HepG2 (cell line): Measurements from ENCODE around the gene SH3GL1. TPM values are rescaled to one million over a fixed set of nuclear protein-coding genes. Genes with fewer than 3 reads are reported as not detected.

Source experiments
- ATAC-seq: fragments of 200-7000 bp; cut with Tn5 transposase; 3 replicates; pipeline ENCODE4 v1.9.1; 2020; ENCODE audit warnings: mild to moderate bottlenecking, moderate library complexity
- BruUV-seq: library from RNA; stranded (reverse); fragments of 400-500 nt; replicated peaks from 2 replicates; lab custom pipeline; 2021; lab: Mats Ljungman, UMichigan
- CTCF ChIA-PET: fragments of 300-600 bp; formaldehyde crosslinking; extraction: SDS; loops from one replicate; lab custom pipeline; 2021; ENCODE audit warnings: low total read pairs, inconsistent platforms, low intra/inter-chr PET ratio; lab: Yijun Ruan, JAX
- POLR2A ChIA-PET: fragments of 350-600 bp; sonication (Branson Sonifier 250); formaldehyde crosslinking; loops from one replicate; lab custom pipeline; 2020; ENCODE audit warnings: antibody characterized with exemption, inconsistent platforms; lab: Yijun Ruan, JAX
- DNase-seq: peaks from one replicate; pipeline ENCODE4 v3.0.0-alpha.2; 2015; ENCODE audit warnings: low spot score
- FAIRE-seq: peaks from 3 replicates; lab custom pipeline; 2011; peaks lifted over from hg19 to GRCh38; lab: Jason Lieb, UNC
- H2AFZ ChIP-seq: one replicate; pipeline ENCODE4 v1.6.1; 2011; ENCODE audit warnings: low read length, inconsistent platforms
- H3K27ac ChIP-seq: fragments of 300-600 bp; 3 replicates; pipeline ENCODE4 v1.8.0; 2011; ENCODE audit warnings: mixed run types, mild to moderate bottlenecking, mixed read lengths, low read length, inconsistent platforms; ENCODE audit not compliant: insufficient read depth; ENCODE audit errors: extremely low read length
- H3K27me3 ChIP-seq, 2 experiments: fragments of 200-600 bp in 1 of 2; 2 replicates in 1 of 2; 3 replicates in 1 of 2; pipeline versions ENCODE4 v1.6.0 to v1.8.0; 2011; ENCODE audit warnings: low read length in 2 of 2, mild to moderate bottlenecking in 2 of 2, moderate library complexity in 2 of 2, inconsistent platforms in 1 of 2; ENCODE audit not compliant: insufficient read depth in 2 of 2, control insufficient read depth in 1 of 2
- H3K36me3 ChIP-seq, 2 experiments: fragments of 200-600 bp in 1 of 2; replicated peaks in 1 of 2; 2 replicates in 1 of 2; 3 replicates in 1 of 2; pipeline versions ENCODE4 v1.5.1 to v1.8.0; 2011; ENCODE audit warnings: low read length in 2 of 2, inconsistent platforms in 1 of 2; ENCODE audit not compliant: insufficient read depth in 2 of 2, control insufficient read depth in 1 of 2
- H3K4me1 ChIP-seq: 2 replicates; pipeline ENCODE4 v1.5.1; 2012; ENCODE audit warnings: low read length, inconsistent platforms; ENCODE audit not compliant: insufficient read depth
- H3K4me2 ChIP-seq: 2 replicates; pipeline ENCODE4 v1.6.0; 2011; ENCODE audit warnings: low read depth, low read length, inconsistent platforms
- H3K4me3 ChIP-seq, 3 experiments: fragments of 200-600 bp in 1 of 3; sonication (generic), shearing (Covaris generic) in 1 of 3; replicated peaks in 1 of 3; 2 replicates each; pipeline ENCODE4 v1.5.1; 2011 to 2016; ENCODE audit warnings: low read length in 3 of 3, inconsistent platforms in 2 of 3, low read depth in 2 of 3, mild to moderate bottlenecking in 2 of 3, control low read depth in 1 of 3, mixed read lengths in 1 of 3; ENCODE audit not compliant: insufficient read depth in 1 of 3
- H3K79me2 ChIP-seq: one replicate; pipeline ENCODE4 v1.6.1; 2011; ENCODE audit warnings: low read length, inconsistent platforms; ENCODE audit not compliant: insufficient read depth
- H3K9ac ChIP-seq: 2 replicates; pipeline ENCODE4 v1.6.0; 2011; ENCODE audit warnings: mild to moderate bottlenecking, low read depth, low read length, inconsistent platforms; ENCODE audit not compliant: insufficient read depth
- H3K9me3 ChIP-seq: 2 replicates; pipeline ENCODE4 v1.5.1; 2012; ENCODE audit warnings: mild to moderate bottlenecking, low read length
- H4K20me1 ChIP-seq: 2 replicates; pipeline ENCODE4 v1.6.0; 2011; ENCODE audit warnings: inconsistent platforms, mild to moderate bottlenecking, low read length, moderate library complexity; ENCODE audit not compliant: insufficient read depth
- HOXA7 ChIP-seq: sonication (generic); formaldehyde crosslinking; IDR thresholded peaks from 2 replicates; pipeline ENCODE4 v1.8.1; 2022; ENCODE audit warnings: mild to moderate bottlenecking, missing genetic modification reagents, moderate library complexity
- PAX8 ChIP-seq: sonication (generic); formaldehyde crosslinking; IDR thresholded peaks from 2 replicates; pipeline ENCODE4 v1.8.0; 2022; ENCODE audit warnings: mild to moderate bottlenecking, missing genetic modification reagents, borderline replicate concordance
- PHF21A ChIP-seq: sonication (generic); formaldehyde crosslinking; IDR thresholded peaks from 2 replicates; pipeline ENCODE4 v1.5.0; 2020; ENCODE audit warnings: mild to moderate bottlenecking, missing genetic modification reagents
- TAF15 ChIP-seq: fragments of 200-400 bp; formaldehyde crosslinking; IDR thresholded peaks from one replicate; pipeline ENCODE4 v1.6.1; 2018; ENCODE audit warnings: mild to moderate bottlenecking, low read depth, low read length; ENCODE audit not compliant: poor library complexity, severe bottlenecking
- TOE1 ChIP-seq: sonication (generic); formaldehyde crosslinking; IDR thresholded peaks from 2 replicates; pipeline ENCODE4 v1.4.0; 2020; ENCODE audit warnings: mild to moderate bottlenecking, missing genetic modification reagents
- ZMYM2 ChIP-seq: sonication (generic); formaldehyde crosslinking; IDR thresholded peaks from 2 replicates; pipeline ENCODE4 v1.8.0; 2022; ENCODE audit warnings: mild to moderate bottlenecking, missing genetic modification reagents
- ZNF598 ChIP-seq: sonication (generic); formaldehyde crosslinking; IDR thresholded peaks from 2 replicates; pipeline ENCODE4 v1.5.1; 2020; ENCODE audit warnings: mild to moderate bottlenecking, missing genetic modification reagents, borderline replicate concordance
- ZNF850 ChIP-seq: sonication (generic); formaldehyde crosslinking; conservative IDR thresholded peaks from 2 replicates; pipeline ENCODE4 v1.9.0; 2021; ENCODE audit warnings: mild to moderate bottlenecking, missing genetic modification reagents
- WGBS: methylation state at CpG from one replicate; pipeline ENCODE4 v1.1.6; 2017; ENCODE audit warnings: low lambda C conversion rate; 5-methylcytosine and 5-hydroxymethylcytosine counted together
- in situ Hi-C: cut with HindIII; loops from 2 replicates; pipeline ENCODE4 v1.10.0; 2017; ENCODE audit warnings: low pct_unique_long_range_greater_than_20kb; ENCODE audit not compliant: extremely low pct_ligation_motif_present
- intact Hi-C: fragments of 100-400 bp; cut with micrococcal nuclease; formaldehyde crosslinking; loops from one replicate; pipeline ENCODE4 v1.10.0; 2022; ENCODE audit not compliant: unreplicated experiment
- polyA plus RNA-seq, 8 experiments: library from polyadenylated mRNA; depleted of rRNA in 3 of 8; stranded (reverse) in 7 of 8; unstranded in 1 of 8; fragments of >200 nt; fragmentation: Illumina TruSeq in 4 of 8; extraction: Trizol in 4 of 8; gene quantifications; 2 replicates each; pipeline versions ENCODE4 v1.2.1 to v1.2.3, GENCODE V29; 2011 to 2016; ENCODE audit warnings: low read depth in 4 of 8, missing spikeins in 1 of 8, mixed read lengths in 1 of 8; ENCODE audit not compliant: insufficient read depth in 1 of 8
- total RNA-seq, 5 experiments: library from RNA; depleted of rRNA; stranded (reverse); fragments of >200 nt; fragmentation: Illumina TruSeq; extraction: Trizol; gene quantifications; 2 replicates each; pipeline ENCODE4 v1.2.3, GENCODE V29; 2016; ENCODE audit warnings: low read depth in 1 of 5
- TF ChIP-seq, protein P1 (sequence below): sonication (generic); formaldehyde crosslinking; IDR thresholded peaks from 2 replicates; pipeline ENCODE4 v1.5.0; 2020; ENCODE audit warnings: mild to moderate bottlenecking, missing genetic modification reagents

Gene SH3GL1
- total and polyA plus RNA-seq, 2 of the 13 experiments (the other 11 are each of a cell fraction or from before 2014, with no cell fraction given) = 33.0 to 45.1 TPM

DNA sequence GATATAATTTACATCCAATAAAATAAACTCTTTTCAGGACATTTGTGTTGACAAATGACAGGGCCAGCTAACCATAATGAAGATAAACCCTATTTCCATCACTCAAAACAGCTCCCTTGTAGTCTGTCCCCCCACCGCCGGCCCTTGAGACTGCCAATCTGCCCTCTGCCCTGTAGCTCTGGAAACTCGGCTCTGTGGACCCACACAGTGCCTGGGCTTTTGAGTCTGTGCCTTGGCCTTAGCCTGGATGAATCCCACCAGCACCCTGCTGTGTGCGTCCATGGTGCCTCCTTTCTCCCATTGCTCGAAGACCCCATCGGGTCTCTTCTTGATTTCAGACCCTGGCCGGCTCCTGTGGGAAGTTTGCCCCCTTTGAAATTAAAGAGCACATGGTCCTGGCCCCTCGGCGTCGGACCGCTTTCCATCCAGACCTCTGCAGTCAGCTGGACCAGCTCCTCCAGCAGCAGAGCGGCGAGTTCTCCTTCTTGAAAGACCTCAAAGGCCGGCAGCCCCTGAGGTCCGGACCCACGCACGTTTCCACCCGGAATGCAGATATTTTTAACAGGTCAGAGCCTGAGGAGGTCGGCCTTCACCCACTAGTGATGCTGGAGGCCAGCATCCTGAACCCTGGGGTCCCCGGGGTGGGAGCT is 28.1 kb upstream of the SH3GL1 start:
- in situ Hi-C loops = no loop called here
- POLR2A ChIA-PET = no interaction called here
- TF ChIP-seq PAX8 (CRISPR knock-in tag) (no peak), ZMYM2 (no peak), TAF15 (no peak), ZNF598 (no peak)

DNA sequence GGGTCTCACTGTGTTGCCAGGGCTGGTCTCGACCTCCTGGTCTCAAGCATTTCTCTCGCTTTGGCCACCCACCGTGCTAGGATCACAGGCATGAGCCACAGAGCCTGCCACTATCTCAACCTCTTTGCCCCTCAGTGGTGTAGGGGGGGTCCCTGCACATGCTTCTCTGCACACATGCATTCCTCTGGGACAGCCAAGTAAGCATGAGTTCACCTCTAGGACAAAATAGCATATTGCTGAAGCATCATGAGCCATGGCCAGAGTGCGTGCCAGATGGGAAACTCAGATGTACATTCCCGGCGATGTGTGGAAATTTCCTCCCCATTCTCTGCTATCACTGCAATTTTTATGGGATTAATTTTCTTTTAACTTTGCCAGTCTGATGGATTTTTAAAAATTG is 25.2 kb upstream of the SH3GL1 start:
- no peaks in the 10 kb centered on the region for H3K9me3 ChIP-seq
- TF ChIP-seq PHF21A (CRISPR knock-in tag) (no peak), HOXA7 (CRISPR knock-in tag) (no peak), TOE1 (no peak), ZNF850 (CRISPR knock-in tag) (no peak)
- TF ChIP-seq, protein P1, sequence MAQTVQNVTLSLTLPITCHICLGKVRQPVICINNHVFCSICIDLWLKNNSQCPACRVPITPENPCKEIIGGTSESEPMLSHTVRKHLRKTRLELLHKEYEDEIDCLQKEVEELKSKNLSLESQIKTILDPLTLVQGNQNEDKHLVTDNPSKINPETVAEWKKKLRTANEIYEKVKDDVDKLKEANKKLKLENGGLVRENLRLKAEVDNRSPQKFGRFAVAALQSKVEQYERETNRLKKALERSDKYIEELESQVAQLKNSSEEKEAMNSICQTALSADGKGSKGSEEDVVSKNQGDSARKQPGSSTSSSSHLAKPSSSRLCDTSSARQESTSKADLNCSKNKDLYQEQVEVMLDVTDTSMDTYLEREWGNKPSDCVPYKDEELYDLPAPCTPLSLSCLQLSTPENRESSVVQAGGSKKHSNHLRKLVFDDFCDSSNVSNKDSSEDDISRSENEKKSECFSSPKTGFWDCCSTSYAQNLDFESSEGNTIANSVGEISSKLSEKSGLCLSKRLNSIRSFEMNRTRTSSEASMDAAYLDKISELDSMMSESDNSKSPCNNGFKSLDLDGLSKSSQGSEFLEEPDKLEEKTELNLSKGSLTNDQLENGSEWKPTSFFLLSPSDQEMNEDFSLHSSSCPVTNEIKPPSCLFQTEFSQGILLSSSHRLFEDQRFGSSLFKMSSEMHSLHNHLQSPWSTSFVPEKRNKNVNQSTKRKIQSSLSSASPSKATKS (CRISPR knock-in tag) = no peak
- H3K79me2 ChIP-seq = no peaks in the 10 kb centered on the region
- no TSS peak for BruUV-seq
- WGBS = 97% methylated on average over 6 of the region's 6 CpGs
- H3K27ac ChIP-seq = no peak overlapping the region
- no peak for FAIRE-seq
- intact Hi-C loops (no loop called here), in situ Hi-C loops (no loop called here)
- no peak overlapping the region for H2AFZ ChIP-seq
- no peaks in the 10 kb centered on the region for H3K27me3 ChIP-seq
- H3K4me1 ChIP-seq = peaks cover 8% of the 10 kb centered on the region; the same call in 1 of the 2 replicates
- ChIA-PET CTCF (no interaction called here), POLR2A (no interaction called here)
- DNase-seq = no peak
- H3K36me3 ChIP-seq = peaks cover 23 to 61% of the 10 kb centered on the region in 2 experiments
- H3K4me2 ChIP-seq = no peak overlapping the region
- H3K4me3 ChIP-seq = no peak overlapping the region
- no peak overlapping the region for H3K9ac ChIP-seq
- H4K20me1 ChIP-seq = no peaks in the 10 kb centered on the region
- no peak for ATAC-seq

More for the DNA sequence above, 28.1 kb upstream of the SH3GL1 start:
- Histone ChIP-seq H3K9ac (no peak overlapping the region), H3K27me3 (no peaks in the 10 kb centered on the region), H3K79me2 (no peaks in the 10 kb centered on the region), H4K20me1 (no peaks in the 10 kb centered on the region), H3K9me3 (no peaks in the 10 kb centered on the region), H2AFZ (no peak overlapping the region), H3K27ac (no peak overlapping the region), H3K4me1 (peaks cover 8% of the 10 kb centered on the region; the same call in 1 of the 2 replicates), H3K4me3 (no peak overlapping the region), H3K4me2 (no peak overlapping the region), H3K36me3 (peaks cover 30 to 68% of the 10 kb centered on the region in 2 experiments)
- intact Hi-C loops = no loop called here
- BruUV-seq = no TSS peak
- CTCF ChIA-PET = no interaction called here
- FAIRE-seq (no peak), ATAC-seq (no peak), DNase-seq (no peak)
- WGBS = 98% methylated on average over 19 of the region's 20 CpGs
